ENCODE measurements around the gene SMIM13. TPM values are rescaled to one million over a fixed set of nuclear protein-coding genes. Genes with fewer than 3 reads are reported as not detected.
"Not testable (repeated sequence)": the region's sequence is repeated elsewhere in the genome, so short reads cannot be mapped to it uniquely, and the experiment has no call there.

The SMIM13 gene
- total RNA-seq, 4 donors from 2014 or later, result 4.1 to 6.3 (median 4.7) TPM

DNA sequence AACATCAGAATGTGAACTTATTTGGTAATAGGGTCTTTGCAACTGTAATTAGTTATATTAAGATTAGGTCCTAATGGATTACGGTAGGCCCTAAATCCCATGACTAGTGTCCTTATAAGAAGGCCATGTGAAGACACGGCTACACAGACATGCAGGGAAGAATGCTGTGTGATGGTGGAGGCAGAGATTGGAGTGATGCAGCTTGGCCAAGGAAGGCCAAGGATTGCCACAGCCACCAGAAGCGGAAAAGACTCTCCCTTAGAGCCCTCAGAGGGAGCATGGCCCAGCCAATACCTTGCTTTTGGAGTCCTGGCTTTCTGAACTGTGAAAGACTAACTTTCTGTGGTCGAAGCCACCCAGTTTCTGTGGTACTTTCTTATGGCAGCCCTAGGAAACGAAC, 9.7 kb upstream of the SMIM13 start:
- TF ChIP-seq, protein P1, sequence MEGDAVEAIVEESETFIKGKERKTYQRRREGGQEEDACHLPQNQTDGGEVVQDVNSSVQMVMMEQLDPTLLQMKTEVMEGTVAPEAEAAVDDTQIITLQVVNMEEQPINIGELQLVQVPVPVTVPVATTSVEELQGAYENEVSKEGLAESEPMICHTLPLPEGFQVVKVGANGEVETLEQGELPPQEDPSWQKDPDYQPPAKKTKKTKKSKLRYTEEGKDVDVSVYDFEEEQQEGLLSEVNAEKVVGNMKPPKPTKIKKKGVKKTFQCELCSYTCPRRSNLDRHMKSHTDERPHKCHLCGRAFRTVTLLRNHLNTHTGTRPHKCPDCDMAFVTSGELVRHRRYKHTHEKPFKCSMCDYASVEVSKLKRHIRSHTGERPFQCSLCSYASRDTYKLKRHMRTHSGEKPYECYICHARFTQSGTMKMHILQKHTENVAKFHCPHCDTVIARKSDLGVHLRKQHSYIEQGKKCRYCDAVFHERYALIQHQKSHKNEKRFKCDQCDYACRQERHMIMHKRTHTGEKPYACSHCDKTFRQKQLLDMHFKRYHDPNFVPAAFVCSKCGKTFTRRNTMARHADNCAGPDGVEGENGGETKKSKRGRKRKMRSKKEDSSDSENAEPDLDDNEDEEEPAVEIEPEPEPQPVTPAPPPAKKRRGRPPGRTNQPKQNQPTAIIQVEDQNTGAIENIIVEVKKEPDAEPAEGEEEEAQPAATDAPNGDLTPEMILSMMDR (IDR thresholded peaks at IDR 0.05), result no peak
- no peak for TF ChIP-seq POLR2A (IDR thresholded peaks at IDR 0.05)
- no peak overlapping the region for H3K4me3 ChIP-seq
- no peaks in the 10 kb centered on the region for H3K36me3 ChIP-seq
- no peaks in the 10 kb centered on the region for H3K4me1 ChIP-seq
- no peaks in the 10 kb centered on the region for H3K27me3 ChIP-seq
- DNase-seq, result no peak
- H3K9me3 ChIP-seq, result no peaks in the 10 kb centered on the region
- H3K27ac ChIP-seq, result no peak overlapping the region

DNA sequence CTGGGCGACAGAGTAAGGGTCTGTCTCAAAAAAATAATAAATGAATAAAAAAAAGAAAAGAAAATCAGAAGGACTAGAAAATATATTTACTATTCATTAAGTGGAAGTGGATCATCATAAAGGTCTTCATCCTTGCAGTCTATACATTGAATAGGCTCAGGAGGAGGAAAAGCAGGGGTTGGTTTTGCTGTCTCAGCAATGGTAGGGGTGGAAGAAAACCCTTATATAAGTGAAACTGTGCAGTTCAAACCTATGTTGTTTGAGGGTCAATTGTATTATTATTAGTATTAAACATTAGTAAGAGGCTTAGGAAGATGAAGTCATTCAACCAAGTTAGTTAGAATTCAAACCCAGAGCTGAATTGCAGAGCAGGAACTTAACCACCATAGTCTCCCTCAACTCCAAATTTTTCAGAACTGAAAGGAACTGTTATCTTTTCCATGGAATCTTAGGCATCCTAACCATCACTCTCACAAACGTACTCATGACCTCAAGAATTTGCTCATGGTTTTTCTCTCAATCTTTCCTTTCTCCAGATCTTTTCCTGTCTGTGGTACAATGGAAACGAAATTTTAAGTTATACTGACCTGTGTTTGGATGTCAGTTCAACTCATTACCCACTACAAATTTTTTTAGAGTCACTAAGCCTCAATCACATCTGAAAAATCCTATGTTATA, 7.7 kb upstream of the SMIM13 start:
- no peak for TF ChIP-seq POLR2A (IDR thresholded peaks at IDR 0.05)
- TF ChIP-seq, protein P1 (IDR thresholded peaks at IDR 0.05), result no peak

DNA sequence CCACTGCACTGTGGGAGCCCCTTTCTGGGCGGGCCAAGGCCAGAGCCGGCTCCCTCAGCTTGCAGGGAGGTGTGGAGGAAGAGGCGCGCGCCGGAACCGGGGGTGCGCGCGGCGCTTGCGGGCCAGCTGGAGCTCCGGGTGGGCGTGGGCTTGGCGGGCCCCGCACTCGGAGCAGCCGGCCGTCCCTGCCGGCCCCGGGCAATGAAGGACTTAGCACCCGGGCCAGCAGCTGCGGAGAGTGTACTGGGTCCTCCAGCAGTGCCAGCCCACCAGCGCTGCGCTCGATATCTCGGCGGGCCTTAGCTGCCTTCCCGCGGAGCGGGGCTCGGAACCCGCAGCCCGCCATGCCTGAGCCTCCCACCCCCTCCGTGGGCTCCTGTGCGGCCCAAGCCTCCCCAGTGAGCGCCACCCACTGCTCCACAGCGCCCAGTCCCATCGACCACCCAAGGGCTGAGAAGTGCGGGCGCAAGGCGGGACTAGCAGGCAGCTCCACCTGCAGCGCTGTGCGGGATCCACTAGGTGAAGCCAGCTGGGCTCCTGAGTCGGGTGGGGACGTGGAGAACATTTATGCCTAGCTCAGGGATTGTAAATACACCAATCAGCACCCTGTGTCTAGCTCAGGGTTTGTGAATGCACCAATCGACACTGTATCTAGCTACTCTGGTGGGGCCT, 6.4 kb upstream of the SMIM13 start:
- not testable (repeated sequence) for H3K4me1 ChIP-seq, H3K9me3 ChIP-seq, H3K27ac ChIP-seq, DNase-seq, H3K36me3 ChIP-seq, H3K27me3 ChIP-seq, H3K4me3 ChIP-seq

More for the DNA sequence above, 7.7 kb upstream of the SMIM13 start:
- H3K27me3 ChIP-seq, result no peaks in the 10 kb centered on the region
- no peaks in the 10 kb centered on the region for H3K4me1 ChIP-seq
- no peak overlapping the region for H3K27ac ChIP-seq
- no peak overlapping the region for H3K4me3 ChIP-seq
- H3K9me3 ChIP-seq, result no peaks in the 10 kb centered on the region
- H3K36me3 ChIP-seq, result no peaks in the 10 kb centered on the region
- DNase-seq, result no peak

DNA sequence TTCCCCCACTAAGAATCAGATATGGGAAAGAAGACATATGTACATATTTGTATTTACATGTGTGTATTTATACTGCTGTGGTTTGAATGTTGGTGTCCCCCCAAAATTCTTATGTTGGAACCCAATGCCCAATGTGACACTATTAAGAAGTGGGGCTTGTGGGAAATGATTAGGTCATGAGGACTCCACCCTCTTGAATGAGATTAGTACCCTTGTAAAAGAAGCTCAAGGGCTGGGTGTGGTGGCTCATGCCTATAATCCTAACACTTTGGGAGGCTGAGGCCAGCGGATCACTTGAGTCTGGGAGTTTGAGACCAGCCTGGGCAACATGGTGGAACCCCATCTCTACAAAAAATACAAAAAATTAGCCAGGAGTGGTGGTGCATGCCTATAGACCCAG, 3.9 kb upstream of the SMIM13 start:
- Histone ChIP-seq H3K9me3 (no peaks in the 10 kb centered on the region), H3K4me3 (no peak overlapping the region), H3K27ac (no peak overlapping the region), H3K27me3 (no peaks in the 10 kb centered on the region), H3K4me1 (peaks cover 0 to 7% (median 0%) of the 10 kb centered on the region in 4 donors), H3K36me3 (no peaks in the 10 kb centered on the region)
- TF ChIP-seq, protein P1 (IDR thresholded peaks at IDR 0.05), result no peak
- no peak for DNase-seq

DNA sequence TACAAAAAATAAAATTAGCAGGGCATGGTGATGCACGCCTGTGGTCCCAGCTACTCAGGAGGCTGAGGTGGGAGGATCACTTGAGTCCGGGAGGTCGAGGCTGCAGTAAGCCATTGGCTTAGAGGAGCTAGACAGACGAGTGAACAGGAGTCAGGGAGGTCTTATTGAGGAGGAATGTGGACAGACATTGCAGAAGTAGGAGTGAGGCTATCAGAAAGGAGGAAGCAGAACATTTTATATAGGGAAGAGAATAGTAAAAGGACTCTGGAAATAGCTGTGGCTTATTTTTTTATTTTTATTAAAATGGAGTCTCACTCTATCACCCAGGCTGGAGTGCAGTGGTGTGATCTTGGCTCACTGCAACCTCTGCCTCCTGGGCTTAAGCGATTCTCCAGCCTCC, 2.5 kb upstream of the SMIM13 start:
- not testable (repeated sequence) for H3K27me3 ChIP-seq, H3K36me3 ChIP-seq, H3K9me3 ChIP-seq, H3K27ac ChIP-seq, DNase-seq, H3K4me3 ChIP-seq
- H3K4me1 ChIP-seq, result peaks cover 0 to 22% (median 2%) of the 10 kb centered on the region in 4 donors

DNA sequence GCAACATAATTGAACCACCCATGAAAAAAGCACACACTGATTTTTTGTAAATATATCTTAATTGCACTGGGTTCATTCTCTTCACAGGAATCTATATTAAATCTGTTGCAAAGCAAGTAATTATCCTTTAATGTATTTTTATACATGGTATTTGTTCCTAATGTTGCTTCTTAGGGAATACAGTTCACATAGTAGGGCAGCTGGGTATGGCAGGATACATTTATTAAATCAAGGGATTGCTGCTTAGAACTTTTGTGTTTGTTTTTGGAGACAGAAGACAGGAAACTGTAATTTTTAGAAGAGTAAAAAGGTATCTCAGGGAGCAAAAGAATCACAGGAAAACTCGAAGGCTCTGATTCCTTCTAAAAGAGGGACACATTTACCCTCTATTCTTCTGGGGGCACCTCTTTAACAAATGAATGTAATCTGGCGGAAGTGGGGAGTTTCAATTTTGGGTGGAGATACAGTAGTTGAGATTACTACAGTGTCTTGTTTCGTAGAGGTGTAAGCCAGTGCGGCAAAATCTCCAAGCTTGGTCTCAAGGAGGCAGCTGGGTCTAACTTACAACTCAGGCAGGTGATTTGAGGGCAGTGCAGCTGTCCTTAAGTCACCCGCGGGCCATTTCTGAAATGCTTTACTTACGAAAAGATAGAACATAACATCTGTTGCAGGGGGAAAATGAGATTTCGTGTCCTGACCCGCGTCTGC, 812 bp upstream of the SMIM13 start:
- peak in 1 of 3 donors; percentile 54 for DNase-seq
- peaks cover 0 to 26% (median 2%) of the 10 kb centered on the region in 4 donors for H3K4me1 ChIP-seq
- peak overlapping the region; percentile 88 to 100 (median 95) for H3K4me3 ChIP-seq
- H3K9me3 ChIP-seq, result no peaks in the 10 kb centered on the region
- TF ChIP-seq, protein P1 (IDR thresholded peaks at IDR 0.05), result no peak
- no peak for TF ChIP-seq POLR2A (IDR thresholded peaks at IDR 0.05)
- no peaks in the 10 kb centered on the region for H3K36me3 ChIP-seq
- no peaks in the 10 kb centered on the region for H3K27me3 ChIP-seq
- peak overlapping the region; percentile 98 to 99 (median 99) for H3K27ac ChIP-seq

Data from Peyer's patch (tissue), 4 donors.